ENCODE data around the gene ELMO2.

GRCh38 chr20:46419882-46420281, 13.5 kb upstream of the ELMO2 start:
- TF ChIP-seq EZH2phosphoT487 (IDR thresholded peaks at IDR 0.05) (no peak), CTCF (IDR thresholded peaks at IDR 0.05) (no peak)

All from neural progenitor cell (in vitro differentiated cells).